Prostate gland (tissue), 2 donors: ENCODE data around the gene ARHGAP44.

Experiments
- CTCF ChIP-seq, 4 experiments: fragments of 200-600 bp in 2 of 4; fragments of 450-650 bp in 2 of 4; sonication (generic) in 2 of 4; IDR thresholded peaks; 1 replicate in 3 of 4; 2 replicates in 1 of 4; pipeline ENCODE4 v1.5.1; 2016 to 2019; ENCODE audit warnings: antibody characterized with exemption in 4 of 4, mild to moderate bottlenecking in 2 of 4, moderate library complexity in 2 of 4
- POLR2A ChIP-seq: fragments of 450-650 bp; IDR thresholded peaks from one replicate; pipeline ENCODE4 v1.6.1; 2016; ENCODE audit warnings: antibody characterized with exemption, mild to moderate bottlenecking
- POLR2AphosphoS5 ChIP-seq: sonication (generic); formaldehyde crosslinking; IDR thresholded peaks from one replicate; pipeline ENCODE4 v1.6.1; 2017; ENCODE audit warnings: antibody characterized with exemption

- no peak for TF ChIP-seq POLR2A
- no peak for TF ChIP-seq CTCF (IDR thresholded peaks at IDR 0.05)
- no peak for TF ChIP-seq POLR2AphosphoS5
Observed at GRCh38 chr17:12918142-12918541, 128.8 kb downstream of the ARHGAP44 start.
